HG03159 (cell line): ENCODE results near the gene SMYD3.

Source experiments
- ATAC-seq: cut with Tn5 transposase; IDR thresholded peaks from one replicate; pipeline ENCODE4 v1.9.1; 2021; ENCODE audit warnings: mild to moderate bottlenecking, moderate library complexity; ENCODE audit not compliant: unreplicated experiment

The SMYD3 gene

DNA sequence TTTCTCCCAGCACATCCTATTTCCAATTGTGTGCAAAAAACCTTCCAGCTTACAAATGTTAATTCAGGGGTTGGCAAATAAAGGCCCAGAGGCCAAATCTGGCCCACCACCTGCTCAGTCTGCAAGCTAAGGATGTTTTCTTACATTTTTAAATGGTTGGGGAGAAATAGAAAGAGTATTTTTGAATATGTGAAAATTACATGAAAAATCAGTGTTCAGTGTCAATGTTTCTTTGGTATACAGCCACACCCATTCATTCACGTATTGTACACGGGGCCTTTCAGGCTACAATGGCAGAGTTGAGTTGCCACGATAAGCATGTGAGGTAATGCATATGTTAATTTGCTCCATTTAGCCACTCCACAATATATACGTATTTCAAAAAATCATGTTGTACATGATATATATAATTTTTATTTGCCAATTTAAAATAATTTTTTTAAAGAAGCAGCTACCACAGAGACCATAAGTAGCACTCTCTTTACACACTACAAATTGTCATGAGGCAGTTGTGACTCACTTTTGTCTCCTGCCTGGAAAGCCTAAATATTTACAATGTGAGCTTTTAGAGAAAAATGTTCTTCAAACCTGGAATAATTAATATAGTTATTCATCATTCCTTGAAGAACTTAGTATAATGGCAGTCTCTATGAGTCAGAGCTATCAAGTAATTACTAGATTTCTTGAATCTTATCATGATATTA is 189.6 kb downstream of the SMYD3 start:
- no peak for ATAC-seq

DNA sequence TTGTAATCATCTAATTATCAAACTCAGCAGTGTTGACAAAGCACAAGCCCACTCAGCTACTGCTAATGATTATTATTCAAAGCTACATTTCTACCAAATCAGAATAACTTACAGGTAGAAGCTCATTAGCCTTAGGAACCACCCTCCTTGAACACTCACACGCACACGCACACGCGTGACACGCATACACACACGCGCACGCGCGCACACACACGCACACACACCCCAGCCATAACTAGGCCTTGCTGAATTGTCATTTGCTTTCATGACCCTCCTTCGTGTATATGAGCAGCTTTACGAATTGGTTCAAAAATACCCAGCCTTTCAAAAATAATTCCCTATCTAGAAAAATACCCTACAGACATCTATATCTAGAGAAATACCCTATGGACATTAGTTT is 195.6 kb downstream of the SMYD3 start:
- ATAC-seq: no peak

DNA sequence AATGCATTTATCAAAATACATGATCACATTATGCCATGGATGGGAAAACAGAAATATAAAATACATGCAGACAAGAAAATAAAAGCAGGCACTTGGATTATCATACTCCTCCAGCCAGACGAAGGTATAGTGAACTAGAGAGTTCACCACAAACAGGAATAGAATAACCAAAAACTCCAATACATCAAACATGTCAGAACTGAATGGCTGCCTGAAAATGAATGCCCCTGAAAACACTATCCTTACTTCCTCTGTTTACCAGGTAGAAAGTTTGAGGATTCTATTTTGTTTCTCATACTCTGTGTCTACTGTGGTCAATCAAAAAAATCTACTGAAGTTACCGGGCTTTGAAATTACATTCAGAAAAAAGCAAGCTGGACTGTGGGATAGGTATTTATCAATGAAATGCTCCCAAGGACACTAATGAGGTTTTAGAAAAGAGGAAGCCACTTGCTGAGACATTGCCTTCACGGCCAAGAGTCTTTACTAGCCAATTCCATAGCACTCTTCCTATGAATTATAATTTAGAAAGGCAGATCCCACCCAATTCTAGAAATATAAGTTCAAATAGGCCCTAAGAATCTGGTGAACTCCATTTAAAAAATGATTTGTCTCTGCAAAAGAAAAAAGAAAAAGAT is 197.7 kb downstream of the SMYD3 start:
- no peak for ATAC-seq

DNA sequence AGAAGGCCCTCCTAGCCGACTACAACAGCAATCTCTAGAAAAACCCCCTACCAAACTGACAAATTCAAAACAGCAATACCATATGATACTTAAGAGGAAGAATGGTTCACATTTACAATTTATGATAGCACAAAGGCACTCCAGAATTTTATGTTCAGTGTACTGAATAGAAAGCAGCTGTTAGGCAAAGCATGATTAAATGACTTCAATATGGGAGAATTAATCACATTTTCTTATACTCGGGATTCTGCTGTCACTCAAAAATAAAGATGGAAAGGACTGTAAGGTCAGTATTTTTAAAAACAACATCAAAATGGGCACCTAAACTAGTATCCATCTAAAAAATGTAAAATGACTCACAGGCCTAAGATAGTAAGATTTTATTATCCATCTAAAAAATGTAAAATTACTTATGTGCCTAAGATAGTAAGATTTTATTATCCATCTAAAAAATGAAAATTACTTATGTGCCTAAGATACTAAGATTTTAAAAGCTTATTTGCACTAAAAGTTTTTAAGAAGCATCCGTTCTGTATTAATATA is 198.5 kb downstream of the SMYD3 start:
- ATAC-seq: no peak

DNA sequence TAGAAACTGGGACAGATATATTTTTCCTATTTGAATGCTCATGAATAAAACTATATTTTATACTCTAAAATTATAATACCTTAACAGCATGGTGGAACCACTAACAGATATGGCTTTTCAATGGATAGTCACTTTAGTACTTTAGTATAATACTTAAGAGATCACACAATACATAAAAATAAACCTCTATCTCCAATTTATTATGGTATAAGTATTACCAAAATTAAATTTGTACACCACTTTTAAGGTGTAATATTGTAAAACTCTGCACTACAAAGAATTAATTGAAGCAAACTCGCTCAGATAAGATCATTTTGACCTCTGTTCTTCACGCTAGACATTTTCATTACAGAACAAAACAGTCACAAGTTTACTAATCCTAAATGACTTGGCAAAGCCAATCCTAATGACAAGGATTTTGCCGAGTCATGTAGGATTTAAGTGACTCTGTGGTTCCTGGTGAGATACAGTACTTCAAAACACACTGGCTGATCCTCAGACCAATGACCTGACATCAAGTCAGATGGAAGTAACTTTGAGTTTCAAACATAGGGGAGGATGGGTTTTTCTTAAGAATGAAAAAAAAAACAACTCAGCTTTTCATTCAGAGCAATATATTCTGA is 200.6 kb downstream of the SMYD3 start:
- no peak for ATAC-seq

DNA sequence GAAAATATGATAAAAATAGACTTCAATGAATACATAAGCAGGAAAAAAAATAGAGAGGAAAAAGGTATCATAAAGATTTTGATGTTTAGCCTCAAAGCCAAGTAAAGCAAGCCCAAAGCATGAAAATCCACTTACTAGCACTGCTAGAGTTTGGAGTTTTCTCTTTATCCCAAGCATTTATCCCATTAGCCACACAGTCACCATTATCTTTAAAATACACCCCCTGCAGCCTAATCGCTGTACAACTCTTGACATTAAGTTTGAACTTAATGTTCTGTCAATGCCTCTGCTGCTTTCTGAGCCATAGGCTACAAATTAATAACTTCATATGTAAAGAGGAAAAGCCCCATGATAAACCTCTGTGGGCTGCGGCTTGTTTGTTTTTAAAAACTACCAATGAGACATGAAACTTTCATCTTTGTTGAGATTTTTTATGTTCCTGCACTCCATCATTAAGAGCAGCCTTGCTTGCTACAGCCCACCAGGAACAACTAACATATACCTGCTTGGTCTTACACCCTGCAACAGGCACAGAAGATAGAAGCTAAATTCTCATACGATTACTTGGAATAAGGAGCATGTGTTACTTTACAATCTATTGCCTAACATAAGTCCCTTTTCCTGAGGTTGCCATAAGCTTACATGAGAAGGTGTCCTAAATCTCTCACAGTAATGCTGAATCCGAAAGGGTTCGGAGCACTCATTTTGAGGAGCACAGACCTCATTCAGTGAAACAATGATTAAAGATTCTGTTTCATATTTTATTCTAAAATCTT is 202.4 kb downstream of the SMYD3 start:
- ATAC-seq: no peak

DNA sequence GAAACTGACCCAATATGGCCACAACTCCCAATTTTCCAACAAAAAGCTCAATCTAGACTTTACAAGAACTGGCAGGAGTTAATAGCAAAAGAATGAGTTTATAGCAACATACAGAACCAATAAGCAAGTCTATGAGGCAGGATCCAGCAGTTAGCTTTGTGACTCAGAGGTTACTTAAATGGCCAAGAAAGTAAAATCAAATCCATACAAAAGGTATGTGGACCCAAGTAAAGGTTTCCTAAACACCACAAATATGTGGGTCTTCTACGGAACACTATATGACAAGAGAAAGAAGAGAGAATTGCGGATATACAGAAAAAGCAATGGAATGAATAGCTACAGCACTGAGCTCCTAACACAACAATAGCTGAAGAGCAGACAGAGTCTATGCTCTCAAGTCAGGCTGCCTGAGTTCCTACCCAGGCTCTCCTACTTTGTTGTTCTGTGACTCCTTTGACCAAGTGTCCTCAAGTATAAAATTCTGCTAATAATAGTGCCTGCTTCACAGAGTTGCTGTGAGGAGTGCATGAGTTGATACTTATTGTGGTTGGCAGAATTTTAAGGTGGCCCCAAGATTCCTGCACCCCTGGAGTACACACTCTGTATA is 204.3 kb downstream of the SMYD3 start:
- ATAC-seq: no peak

DNA sequence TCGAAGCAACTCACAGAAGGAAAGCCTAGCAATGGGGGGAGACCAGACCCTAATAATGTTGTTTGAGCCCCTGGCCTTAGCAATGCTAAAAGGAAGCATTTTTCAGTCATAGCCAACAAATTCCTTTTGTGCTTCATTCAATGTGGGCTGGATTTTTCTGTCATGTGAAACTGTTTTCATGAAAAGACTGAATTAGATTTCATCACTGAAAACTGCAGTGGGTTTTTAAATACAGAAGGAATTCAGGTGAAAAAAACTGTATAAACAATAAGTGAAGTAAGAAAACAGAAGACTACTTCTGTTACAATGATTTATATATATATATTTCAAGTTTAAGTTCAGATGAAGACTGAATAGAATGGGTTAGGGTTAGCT is 204.8 kb downstream of the SMYD3 start:
- ATAC-seq: no peak

DNA sequence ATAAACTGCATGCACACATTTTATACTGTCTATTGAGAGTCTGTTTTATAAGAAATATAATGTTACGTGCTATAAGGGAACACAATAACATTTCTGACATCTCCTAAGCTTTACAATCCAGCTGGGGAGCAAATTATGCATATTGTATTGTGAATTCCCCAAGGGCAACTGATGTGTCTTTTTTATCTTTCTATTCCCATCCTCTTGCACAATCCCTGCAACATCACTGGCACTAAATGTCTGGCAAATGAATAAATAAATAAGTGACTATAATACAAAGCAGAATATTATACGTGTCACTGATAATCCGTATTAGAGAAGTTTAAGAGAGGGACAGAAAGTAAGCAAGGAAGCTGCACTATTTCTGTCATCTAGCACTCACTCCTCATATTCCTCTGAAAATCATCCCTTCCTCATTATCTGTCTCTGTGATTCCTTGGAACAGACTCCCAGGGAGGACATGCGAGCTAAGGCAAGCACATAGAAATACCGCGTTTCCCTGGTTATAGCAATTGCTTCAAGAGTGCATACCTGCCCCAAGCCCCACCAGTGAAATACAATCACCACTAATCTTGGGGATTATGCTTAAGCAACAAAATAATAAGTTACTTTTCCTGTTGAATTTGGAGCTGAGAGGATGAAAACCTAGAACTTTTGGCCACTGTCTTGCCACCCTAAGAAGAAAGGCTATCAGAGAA is 205.4 kb downstream of the SMYD3 start:
- ATAC-seq: no peak

DNA sequence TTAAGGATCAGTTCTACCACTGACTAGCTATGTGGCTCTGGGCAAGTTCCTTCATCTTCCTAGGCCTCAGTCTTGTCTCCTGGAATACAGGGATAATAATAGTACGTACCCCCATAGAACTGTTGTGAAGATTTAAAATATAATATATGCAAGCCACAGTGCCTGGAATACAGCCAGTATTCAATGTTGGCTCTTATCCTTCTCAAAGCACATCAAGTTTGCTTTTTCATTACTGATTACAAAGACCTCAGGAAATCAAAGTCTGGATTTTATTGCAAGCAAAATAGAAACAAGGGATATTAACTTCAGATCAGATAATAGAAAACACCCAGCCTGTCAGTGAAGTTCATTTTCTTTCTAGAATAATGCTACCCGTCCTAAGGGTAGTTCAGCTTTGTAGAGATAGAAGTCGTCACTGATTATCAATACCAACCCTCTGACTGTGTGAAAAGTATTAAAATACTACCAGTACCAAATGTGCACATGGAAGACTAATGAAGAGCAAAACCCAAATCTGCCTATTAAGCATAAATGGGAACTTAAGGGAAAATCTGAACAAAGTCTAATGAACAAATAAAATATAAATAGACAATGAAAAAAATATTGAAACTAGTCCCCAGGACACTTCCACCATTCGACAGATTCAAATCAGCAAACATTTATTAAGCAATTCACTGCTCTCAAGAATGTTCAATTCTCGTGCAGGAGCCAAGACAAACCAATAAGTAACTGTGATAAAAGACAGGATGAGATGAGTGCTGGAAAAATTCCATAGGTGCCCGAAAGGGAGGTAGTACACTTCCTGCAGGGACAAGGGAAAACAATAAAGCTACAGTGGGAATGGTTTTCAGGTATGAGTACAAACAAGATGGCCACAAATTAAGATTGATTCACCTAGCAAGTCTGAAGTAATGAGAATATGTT is 206.2 kb downstream of the SMYD3 start:
- ATAC-seq: no peak

DNA sequence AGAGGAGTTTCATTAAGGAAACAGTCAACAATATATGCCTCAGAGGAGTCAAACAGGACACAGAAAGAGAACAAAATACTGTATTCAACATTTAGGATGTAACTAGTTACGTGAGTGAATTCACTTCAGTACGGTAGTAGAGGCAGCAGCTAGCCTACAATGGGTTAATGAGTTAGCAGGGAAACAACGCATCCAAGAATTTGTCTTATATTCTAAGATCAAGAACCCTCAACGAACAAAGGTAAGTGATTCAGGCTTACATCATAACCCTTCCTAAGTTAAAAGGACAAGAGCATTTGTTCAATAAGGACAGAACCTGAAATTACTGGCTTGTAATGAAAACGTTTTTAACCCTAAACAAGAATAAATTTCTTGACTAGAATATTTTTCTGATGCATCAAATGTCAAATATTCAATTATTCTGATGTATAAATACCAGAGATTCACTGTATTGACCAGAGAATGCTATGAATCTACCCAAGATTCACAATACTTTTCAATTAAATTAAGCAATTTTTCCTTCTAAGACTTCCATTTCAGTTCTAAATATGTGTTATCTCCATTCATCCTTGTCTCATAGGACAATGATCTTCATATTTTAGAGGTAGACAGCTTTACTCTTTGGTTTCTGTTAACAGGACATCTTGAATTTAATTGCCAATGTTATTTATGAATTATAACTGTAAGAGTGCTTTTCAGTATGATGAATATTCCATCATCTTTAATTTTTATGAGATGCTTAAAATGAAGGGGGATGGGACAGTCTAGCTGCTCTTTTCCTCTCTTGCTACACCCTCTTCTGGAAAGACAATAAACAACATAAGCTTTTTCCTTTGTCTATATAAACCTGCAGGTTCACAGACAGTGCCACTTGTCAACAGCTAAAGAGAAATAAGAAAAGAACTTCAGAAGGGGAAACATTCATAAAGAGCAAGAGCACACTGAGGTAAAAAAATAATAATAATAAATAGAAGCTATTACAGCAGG is 209.5 kb downstream of the SMYD3 start:
- ATAC-seq: no peak

DNA sequence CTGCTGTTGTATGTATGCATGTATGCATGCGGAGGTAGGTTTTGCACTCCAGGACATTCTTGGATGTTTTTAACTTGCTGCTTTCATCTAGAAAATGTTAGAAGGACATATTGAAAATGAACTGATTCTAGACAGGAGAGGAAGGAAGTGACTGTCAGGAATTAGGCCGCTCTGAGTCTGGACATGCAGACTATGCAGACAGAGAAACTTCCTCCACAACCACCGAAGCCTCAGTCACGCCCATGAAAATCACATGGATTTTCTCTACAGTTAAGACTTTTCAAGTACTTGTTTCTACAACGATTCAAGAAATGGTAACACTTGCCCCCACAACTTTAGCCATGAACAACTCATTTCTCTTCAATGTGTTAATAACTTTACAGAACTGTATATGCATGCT is 211.1 kb downstream of the SMYD3 start:
- ATAC-seq: no peak

DNA sequence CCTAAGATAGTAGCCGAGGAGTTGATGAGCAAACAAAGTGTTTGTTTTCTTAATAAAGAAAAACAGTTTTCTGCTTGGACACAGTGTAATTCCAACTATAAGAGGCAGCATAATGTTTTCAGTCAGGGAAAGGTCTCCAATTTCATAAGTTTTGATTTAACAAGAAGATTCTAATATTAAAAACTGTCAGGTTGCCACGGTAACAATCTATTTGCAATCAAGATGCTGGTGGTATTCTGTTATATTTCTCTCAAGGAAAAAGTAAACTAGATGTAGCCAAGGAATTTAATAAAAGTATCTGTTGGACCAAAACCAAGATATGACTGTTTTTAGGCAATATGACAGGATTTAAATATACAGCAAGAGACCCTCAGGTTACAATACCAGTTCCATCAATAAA is 211.7 kb downstream of the SMYD3 start:
- ATAC-seq: no peak

DNA sequence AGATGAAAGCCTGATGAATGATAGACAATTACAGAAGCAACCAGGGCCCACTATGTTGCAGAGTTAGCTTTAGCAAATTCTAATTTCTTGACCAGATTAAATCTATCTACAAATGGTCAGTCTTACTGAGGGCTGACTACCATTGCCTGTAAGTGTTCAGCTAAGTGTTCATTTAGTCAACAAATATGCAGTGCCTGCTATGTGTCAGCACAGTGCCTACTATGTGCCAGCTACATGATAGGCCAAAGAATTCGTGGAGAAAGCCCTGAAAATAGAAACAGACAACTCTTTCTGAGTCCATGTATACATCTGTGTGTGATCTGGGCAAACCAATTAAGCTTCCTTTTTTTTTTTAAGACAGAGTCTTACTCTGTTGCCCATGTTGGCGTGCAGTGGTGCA is 212.8 kb downstream of the SMYD3 start:
- no peak for ATAC-seq

DNA sequence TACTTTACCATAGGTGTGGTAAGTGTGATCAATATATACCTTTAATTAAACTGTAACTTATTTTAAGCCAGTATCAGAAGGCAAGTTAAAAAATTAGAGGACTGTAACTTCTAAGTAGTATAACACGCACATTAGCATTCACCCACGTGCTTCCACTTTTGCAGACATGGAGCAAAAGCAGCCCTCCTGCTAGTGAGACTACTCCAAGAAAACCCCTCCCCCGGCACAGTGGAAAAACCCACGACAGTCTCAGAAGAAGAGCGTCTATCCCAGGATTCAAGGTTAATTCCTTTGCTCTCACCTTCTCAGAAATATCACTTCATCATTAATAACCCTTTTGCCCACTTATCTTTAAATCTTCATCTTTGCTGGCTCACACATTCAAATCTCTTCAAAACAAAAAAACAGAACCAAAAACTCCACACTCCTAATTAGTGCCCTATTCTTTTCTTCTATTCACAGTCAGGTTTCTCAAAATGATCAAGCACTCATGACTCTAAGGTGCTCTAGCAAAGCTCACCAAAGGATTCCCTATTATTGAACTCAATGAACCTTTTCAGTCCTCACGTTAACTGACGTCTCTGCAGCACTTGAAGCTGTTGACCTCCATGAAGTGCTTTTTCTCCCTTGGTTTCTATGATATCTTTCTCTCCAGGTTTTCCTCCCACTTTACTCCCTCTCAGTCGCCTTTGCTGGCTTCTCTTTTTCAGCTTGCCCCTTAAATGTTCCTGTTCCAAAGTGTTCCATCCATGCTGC is 213.5 kb downstream of the SMYD3 start:
- ATAC-seq: no peak

DNA sequence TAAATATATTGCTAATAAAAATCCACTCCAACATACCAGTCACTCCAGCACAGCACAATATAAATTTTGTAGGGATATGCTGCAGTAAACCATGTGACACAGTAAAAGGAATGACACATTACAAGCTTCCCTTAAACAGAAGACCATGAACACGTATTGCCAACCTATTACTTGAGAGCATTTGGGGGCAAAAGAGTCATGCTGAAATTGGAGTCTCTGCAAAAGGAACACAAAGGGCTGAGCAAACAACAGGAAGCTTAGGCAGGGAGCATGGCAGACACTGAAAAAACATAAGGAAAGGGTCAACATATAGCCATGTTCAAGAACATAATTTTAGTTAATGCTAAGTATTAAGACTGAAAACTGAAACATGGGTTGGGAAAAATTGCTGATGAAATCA is 214.5 kb downstream of the SMYD3 start:
- ATAC-seq: no peak

DNA sequence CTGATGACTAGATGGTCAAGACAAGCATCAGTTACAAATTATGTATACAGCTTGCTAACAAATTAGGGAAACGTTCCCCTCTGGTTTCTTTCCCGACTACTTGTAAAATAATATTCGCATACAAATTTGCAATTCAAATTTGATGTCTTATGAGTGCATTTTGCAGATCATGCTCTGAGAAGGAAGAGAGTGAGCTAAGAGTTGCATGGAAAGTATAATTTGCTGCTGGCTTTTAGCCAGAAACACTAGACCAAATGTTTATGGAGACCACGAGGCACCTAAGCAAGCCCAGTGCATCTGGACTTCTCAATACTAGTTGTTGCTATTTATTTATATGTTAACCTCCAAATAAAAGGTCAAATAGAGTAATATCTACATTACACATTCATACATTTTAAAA is 216.0 kb downstream of the SMYD3 start:
- ATAC-seq: no peak
